ENCODE results near the gene UNK. TPM values are rescaled to one million over a fixed set of nuclear protein-coding genes. Genes with fewer than 3 reads are reported as not detected.

UNK gene
- total and polyA plus RNA-seq, 9 of the 15 experiments (the other 6 are each of a cell fraction or from before 2014, with no cell fraction given): 12.8 to 38.6 (median 24.8) TPM

DNA sequence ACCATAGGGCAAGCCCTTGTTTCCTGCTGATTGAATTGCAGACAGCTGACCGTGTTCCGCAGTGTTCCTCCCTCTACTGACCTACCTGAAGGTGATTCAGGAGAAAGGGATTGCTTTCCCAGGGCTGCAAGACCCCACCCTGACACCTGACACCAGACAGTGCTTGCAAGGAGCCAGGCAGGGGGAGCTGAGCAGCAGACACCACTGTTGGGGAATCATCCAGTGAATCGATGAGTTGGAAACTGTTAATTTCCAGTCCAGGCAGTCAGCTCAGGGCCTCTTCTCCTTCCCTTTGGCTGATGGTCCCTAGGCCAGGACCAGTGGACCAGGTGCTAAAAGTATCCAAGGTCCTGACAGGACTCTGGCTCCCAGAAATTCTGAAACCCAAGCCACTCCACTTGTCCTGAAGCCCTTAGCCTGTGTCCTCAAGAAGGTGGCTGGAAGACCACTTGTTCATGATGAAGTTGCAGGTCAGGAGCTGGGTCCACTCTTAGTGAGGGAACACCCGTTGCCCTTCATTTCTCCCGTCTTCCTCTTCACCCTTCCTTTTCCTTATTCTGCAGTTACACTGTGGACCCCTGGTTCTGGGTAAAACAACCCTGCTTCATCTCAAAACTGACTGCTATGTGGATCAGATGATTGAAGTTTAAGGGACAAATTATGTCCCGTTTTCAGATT, 9.5 kb upstream of the UNK start (continued):
- TF ChIP-seq, protein P1, sequence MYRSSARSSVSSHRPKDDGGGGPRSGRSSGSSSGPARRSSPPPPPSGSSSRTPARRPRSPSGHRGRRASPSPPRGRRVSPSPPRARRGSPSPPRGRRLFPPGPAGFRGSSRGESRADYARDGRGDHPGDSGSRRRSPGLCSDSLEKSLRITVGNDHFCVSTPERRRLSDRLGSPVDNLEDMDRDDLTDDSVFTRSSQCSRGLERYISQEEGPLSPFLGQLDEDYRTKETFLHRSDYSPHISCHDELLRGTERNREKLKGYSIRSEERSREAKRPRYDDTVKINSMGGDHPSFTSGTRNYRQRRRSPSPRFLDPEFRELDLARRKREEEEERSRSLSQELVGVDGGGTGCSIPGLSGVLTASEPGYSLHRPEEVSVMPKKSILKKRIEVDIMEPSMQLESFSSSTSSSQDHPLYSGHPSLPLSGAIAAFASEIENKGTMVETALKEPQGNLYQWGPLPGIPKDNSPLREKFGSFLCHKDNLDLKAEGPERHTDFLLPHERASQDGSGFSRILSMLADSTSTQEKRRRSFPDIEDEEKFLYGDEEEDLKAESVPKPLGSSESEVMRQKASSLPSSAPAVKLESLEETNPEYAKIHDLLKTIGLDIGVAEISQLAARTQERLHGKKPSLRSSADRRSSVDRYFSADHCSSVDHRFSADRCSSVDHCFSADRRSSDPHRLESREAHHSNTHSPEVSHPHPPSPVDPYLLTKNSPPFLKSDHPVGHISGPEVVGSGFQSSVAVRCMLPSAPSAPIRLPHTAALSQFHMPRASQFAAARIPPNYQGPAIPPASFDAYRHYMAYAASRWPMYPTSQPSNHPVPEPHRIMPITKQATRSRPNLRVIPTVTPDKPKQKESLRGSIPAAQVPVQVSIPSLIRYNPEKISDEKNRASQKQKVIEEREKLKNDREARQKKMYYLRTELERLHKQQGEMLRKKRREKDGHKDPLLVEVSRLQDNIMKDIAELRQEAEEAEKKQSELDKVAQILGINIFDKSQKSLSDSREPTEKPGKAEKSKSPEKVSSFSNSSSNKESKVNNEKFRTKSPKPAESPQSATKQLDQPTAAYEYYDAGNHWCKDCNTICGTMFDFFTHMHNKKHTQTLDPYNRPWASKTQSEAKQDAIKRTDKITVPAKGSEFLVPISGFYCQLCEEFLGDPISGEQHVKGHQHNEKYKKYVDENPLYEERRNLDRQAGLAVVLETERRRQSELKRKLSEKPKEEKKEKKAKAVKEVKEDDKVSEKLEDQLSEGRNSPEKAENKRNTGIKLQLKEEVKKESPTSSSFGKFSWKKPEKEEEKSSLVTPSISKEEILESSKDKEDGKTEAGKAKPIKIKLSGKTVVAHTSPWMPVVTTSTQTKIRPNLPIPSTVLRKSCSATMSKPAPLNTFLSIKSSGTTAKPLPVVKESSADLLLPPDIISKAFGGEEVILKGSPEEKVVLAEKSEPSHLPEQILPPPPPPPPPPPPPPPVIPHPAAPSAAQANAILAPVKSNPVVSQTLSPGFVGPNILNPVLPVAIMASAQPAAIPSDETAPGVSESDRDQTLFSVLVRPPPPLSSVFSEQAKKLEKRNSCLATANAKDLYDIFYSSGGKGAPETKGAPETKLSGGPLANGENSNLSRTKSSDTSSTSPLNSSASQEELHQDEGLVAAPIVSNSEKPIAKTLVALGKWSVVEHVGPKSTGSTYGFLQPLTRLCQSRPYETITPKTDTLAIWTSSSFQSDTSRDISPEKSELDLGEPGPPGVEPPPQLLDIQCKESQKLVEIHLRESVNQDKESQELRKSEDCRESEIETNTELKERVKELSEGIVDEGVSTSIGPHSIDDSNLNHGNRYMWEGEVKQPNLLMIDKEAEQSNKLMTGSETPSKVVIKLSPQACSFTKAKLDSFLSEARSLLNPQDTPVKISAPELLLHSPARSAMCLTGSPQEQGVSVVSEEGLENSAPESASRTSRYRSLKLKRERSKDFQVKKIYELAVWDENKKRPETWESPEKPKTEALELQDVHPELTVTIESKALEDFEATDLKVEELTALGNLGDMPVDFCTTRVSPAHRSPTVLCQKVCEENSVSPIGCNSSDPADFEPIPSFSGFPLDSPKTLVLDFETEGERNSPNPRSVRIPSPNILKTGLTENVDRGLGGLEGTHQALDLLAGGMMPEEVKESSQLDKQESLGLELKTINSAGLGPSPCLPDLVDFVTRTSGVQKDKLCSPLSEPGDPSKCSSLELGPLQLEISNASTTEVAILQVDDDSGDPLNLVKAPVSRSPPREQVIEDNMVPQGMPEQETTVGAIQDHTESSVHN (IDR thresholded peaks at IDR 0.05; ENCODE audit: borderline replicate concordance in 1 of 2, low read depth in 1 of 2): no peak
- TF ChIP-seq, protein P2, sequence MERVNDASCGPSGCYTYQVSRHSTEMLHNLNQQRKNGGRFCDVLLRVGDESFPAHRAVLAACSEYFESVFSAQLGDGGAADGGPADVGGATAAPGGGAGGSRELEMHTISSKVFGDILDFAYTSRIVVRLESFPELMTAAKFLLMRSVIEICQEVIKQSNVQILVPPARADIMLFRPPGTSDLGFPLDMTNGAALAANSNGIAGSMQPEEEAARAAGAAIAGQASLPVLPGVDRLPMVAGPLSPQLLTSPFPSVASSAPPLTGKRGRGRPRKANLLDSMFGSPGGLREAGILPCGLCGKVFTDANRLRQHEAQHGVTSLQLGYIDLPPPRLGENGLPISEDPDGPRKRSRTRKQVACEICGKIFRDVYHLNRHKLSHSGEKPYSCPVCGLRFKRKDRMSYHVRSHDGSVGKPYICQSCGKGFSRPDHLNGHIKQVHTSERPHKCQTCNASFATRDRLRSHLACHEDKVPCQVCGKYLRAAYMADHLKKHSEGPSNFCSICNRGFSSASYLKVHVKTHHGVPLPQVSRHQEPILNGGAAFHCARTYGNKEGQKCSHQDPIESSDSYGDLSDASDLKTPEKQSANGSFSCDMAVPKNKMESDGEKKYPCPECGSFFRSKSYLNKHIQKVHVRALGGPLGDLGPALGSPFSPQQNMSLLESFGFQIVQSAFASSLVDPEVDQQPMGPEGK (CRISPR knock-in tag; IDR thresholded peaks at IDR 0.05; ENCODE audit: borderline replicate concordance): no peak
- no peak for TF ChIP-seq ZNF263 (CRISPR knock-in tag; IDR thresholded peaks at IDR 0.05; ENCODE audit: borderline replicate concordance)
- peak; percentile 76 for TF ChIP-seq OTX1 (CRISPR knock-in tag; IDR thresholded peaks at IDR 0.05)
- TF ChIP-seq ZNF79 (CRISPR knock-in tag; IDR thresholded peaks at IDR 0.05; ENCODE audit: low read depth): no peak
- TF ChIP-seq KHSRP (IDR thresholded peaks at IDR 0.05): peak; percentile 65
- TF ChIP-seq SMARCA5 (IDR thresholded peaks at IDR 0.05): no peak
- TF ChIP-seq DNMT1 (IDR thresholded peaks at IDR 0.05): no peak; the same call in 1 of the 2 replicates
- peak; percentile 39; the same call in 1 of the 2 replicates for TF ChIP-seq ZNF143 (CRISPR knock-in tag; IDR thresholded peaks at IDR 0.05)
- no peak for TF ChIP-seq TAF9B (IDR thresholded peaks at IDR 0.05; ENCODE audit: partially characterized antibody)
- no peak; the same call in none of the 2 replicates for TF ChIP-seq POLR2H (tag; IDR thresholded peaks at IDR 0.05; ENCODE audit: low read depth)
- no peak for TF ChIP-seq JUND (IDR thresholded peaks at IDR 0.05; ENCODE audit: borderline replicate concordance, low read depth, low read length)
- no peak for TF ChIP-seq JUND (tag; IDR thresholded peaks at IDR 0.05; ENCODE audit: borderline replicate concordance, low read depth, low read length)
- no peak for TF ChIP-seq ADNP (tag; IDR thresholded peaks at IDR 0.05)
- TF ChIP-seq, protein P3, sequence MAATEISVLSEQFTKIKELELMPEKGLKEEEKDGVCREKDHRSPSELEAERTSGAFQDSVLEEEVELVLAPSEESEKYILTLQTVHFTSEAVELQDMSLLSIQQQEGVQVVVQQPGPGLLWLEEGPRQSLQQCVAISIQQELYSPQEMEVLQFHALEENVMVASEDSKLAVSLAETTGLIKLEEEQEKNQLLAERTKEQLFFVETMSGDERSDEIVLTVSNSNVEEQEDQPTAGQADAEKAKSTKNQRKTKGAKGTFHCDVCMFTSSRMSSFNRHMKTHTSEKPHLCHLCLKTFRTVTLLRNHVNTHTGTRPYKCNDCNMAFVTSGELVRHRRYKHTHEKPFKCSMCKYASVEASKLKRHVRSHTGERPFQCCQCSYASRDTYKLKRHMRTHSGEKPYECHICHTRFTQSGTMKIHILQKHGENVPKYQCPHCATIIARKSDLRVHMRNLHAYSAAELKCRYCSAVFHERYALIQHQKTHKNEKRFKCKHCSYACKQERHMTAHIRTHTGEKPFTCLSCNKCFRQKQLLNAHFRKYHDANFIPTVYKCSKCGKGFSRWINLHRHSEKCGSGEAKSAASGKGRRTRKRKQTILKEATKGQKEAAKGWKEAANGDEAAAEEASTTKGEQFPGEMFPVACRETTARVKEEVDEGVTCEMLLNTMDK (IDR thresholded peaks at IDR 0.05; ENCODE audit: borderline replicate concordance, insufficient read depth, low read depth, low read length, poor library complexity, severe bottlenecking): no peak
